NCI-H2029 treated with DMSO at 0.1 percent for 48 hours (cell line): Measurements from ENCODE around the gene TCAIM.

Experiments
- DNase-seq: peaks from one replicate; lab custom pipeline; 2025; lab: John Stamatoyannopoulos, UW

The TCAIM gene, protein sequence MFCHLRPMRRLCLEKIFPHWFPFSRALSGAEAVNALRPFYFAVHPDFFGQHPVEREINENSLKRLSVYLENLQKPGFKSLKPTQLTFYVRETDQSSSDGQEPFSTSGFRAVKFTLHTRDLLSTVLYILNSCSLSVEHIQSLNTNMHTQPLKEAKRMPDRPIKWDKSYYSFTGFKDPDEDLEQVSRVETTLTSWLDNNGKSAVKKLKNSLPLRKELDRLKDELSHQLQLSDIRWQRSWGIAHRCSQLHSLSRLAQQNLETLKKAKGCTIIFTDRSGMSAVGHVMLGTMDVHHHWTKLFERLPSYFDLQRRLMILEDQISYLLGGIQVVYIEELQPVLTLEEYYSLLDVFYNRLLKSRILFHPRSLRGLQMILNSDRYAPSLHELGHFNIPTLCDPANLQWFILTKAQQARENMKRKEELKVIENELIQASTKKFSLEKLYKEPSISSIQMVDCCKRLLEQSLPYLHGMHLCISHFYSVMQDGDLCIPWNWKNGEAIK

DNA sequence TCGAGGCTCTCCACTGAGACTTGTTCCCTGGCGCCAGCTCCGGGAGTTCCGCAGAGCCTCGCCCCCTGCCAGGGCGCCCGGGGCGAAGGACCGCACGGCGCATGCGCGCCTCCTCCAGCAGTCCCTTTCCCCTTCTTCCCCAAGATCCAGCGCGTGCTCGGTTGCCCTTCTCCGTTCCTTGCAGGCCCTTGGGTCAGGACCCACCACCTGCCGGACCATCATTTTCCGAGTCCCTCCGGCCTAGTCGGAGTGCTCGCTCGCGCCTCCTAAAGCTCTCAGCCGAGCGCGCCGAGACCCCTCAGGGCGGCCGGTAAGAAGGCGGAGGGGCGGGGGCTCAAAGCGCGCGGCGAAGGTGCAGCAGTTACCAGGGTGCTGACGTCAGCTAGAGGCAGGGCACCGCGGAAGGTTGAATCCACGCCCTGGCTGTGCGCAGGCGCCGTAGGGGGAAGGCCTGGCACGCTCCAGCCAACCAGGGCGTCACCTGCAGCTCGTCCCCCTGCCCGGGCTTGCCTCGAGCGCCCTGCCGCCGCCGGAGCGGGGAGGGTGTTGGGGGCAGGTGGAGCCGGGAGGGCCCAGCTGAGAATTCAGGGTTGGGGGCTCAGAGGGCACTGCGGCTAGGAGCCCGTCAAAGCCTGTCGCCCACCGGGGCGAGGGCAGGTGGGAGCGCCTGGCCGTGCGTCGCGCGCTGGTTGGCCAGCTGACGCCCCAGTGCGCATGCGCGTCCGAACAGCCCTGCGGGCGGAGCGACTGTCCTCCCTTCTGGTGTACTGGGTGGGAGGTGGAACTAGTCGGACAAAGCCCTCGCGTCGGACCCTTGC lies at the start of gene TCAIM:
Gene TCAIM (plus strand): TSS at position 757 of the 818 bp plus-strand sequence. CDS start 16,017 bp downstream, outside the sequence.
- DNase-seq: peak; percentile 94

DNA sequence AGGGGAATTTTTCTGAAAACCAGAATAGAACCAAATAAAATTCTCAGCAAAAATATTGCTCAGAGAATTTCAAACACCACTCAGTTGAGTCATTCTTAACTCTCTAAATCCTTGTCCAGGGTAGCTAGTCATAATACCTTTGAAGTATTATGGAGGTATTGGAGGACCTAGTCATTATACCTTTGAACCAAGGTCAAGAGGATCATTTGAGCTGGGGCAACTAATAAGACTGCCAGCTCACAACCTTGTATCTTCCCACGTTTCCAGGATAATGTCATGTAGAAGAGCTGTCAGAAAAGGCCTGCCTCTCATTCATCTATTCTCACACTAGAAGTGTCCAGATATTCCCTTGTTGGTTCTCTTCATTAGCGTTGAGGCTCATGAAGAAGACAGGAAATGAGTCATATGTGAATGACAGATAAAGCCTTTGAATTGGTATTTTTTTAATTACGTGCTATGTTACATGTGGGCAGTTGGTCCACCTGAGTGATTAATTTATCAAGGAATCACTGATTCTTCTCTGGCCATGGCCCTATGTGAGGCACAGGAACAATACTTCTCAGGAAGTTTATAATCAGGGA lies 48.6 kb upstream of the TCAIM start:
- DNase-seq: no peak

DNA sequence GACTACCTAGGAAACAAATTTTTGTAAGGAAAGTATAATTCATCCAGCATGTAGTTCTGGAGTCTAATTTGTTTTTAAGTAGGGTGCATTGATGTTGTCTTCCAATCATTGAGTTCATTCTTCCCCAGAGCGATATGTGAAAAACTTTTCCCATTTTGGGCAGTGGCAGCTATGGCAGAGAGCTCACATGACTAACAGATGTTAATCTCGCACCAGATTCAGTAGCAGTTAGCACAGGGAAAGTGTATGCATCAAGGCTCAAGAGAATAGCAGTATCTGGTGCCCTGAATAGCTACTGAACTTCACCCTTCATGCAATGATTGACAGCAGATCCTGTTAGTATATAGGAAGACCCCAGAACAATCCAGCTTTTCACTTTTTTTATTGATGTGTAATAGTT lies 46.3 kb upstream of the TCAIM start:
- DNase-seq: no peak

DNA sequence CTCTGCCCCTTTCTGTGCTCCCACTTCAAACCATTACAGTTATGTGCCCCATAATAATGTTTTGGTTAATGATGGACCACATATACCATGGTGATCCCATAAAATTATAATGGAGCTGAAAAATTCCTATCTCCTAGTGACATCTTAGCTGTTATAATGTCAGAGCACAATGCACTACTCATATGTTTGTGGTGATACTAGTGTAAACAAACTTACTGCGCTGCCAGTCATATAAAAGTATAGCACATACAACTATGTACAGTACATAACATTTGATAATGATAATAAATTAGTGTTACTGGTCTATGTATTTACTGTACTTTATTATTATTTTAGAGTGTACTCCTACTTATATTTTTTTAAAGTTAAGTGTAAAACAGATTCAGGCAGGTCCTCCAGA lies 45.6 kb upstream of the TCAIM start:
- no peak for DNase-seq

DNA sequence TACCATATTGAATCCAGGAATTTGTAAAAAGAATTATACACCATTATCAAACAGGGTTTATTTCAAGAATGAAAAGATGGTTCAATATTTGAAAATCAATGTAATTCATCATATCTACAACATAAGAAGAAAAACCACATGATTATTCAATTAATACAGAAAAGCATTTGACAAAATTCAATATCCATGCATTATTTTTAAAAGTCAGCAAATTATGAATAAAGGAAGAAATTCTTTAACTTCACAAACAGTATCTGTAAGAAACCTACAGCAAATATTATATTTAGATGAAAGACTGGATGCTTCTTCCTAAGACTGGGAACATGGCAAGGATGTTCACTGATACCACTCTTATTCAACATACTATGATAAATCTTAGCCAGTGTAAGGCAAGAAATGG lies 41.3 kb upstream of the TCAIM start:
- DNase-seq: no peak

DNA sequence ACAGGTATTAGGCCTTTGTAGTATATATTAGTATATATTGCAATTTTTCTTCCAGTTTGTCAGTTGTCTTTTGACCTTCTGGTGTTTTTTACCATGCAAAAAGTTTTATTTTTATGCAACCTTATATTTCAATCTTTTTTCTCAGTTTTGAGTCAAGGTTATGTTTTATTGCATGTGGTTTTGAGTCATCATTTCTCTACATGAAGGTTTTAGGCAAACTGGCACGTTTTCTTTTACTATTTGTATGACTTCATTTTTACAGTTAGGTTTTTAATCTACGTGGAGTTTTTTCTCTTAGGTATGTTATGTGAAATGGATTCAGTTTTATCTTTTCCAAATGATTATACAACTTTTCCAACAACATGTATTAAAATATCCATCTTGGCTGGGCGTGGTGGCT lies 36.8 kb upstream of the TCAIM start:
- no peak for DNase-seq

DNA sequence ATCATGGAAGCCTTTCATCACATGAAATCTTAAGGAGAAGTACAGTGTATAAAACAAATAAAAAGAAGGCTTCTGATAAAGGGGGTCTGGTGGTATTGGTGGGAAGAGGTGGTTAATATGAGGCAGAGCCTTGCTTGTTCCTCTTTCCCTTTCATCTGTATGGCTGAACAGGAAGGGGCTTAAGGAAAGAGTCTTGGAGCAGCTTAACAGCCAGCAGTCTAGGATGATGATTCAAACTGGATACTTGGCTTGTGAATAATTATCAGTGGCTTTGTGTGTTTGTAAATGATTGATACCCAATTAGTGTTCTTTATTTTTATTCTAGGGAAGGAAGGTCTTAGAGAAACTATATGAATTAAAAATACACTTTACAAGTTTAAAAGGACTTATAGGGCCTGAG lies 29.1 kb upstream of the TCAIM start:
- no peak for DNase-seq

DNA sequence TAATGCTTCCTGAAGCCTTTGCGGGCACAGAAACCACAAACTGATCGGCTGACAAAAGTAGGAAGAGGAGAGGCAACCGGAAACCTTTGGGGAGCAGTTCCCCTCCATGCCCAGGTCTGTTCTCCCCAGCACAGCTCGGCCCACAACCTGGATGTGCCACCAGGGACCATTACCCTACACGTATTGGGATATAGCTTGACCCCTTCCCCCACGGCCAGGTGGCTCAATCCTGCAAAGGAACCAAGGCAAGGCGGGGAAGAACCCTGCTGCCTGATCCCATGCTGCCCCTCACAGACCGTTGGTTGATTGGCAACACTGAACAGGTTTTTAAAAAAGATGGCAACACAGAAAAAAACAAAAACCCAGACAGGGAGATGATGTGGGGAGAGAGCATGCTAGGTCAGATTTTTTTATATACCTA lies 19.7 kb upstream of the TCAIM start:
- DNase-seq: no peak

DNA sequence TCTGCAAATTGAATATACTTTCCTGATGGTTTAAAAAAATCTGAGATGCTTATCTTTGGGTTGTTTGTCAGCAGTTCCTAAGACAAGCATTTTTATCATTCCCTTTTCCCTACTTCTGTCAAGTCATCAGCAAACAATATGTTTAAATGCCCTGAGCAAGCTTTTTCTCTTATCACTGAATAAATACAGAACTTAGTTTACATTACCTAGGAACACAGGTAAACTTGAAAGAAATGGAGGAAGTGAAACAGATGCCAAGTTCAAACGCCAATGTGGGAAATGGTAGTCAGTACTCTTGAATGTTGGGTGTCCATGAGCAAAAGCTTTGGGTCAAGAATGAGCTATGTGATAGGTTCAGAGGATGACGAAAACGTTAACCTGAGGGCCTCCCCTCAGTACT lies 17.2 kb upstream of the TCAIM start:
- no peak for DNase-seq

DNA sequence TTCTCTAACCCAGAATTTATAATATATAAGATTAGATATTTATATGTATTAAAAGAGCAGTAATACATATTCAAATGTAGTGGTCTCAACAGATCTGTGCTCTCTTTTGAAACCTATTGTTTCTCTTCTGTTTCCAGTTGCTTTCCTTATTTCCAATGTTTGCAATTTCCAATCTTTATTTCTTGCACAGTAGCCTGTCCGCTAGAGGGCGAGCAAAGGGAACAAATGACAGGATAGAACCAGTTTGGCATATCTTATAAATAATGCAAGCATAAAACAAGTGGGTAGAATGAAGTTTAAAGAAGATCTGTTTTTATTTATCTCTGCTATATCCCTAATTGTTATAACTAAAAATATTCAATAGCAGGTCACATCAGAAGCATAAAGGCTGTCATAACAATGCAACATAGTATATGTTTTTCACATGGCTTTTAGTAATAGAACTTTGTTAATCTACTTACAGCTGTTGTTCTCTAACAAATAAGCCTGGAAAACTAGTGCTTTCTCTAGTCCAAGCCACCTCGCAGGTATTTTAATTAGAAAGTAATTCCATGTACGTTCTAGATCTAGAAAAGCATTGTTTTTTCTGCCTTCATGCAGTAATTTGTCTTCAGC lies 15.1 kb upstream of the TCAIM start:
- DNase-seq: peak; percentile 60

DNA sequence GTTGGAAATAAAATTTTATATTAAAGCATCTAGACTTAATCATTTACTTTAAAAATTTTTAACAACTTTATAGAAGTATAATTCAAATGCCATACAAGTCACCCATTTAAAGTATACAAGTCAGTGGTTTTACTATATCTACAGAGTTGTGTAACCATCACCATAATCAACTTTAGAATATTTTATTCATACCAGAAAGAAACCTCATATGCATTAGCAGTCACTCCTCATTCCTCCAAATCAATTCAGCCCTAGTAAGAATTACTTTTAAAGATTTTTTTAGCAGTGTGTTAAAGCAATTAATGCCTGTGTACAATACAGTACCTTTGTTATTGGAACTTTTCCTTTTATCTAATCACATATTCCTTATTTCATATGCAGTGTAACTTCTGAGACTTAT lies 14.0 kb upstream of the TCAIM start:
- DNase-seq: no peak

DNA sequence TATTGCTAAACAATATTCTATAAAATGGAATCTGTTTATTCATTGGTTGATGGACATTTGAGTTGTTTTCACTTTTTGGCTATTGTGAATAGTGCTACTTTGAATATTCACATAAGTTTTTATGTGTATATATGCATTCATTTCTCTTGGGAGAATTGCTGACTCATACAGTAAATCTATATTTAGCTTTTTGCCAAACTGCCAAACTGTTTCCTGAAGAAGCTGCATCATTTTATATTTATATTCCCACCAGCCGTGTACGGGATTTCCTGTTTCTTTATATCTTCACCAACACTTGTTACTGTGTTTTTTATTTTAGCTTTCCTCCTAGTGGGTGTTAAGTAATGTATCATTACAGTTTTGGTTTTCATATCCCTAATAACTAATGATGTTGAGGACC lies 12.5 kb upstream of the TCAIM start:
- DNase-seq: no peak

DNA sequence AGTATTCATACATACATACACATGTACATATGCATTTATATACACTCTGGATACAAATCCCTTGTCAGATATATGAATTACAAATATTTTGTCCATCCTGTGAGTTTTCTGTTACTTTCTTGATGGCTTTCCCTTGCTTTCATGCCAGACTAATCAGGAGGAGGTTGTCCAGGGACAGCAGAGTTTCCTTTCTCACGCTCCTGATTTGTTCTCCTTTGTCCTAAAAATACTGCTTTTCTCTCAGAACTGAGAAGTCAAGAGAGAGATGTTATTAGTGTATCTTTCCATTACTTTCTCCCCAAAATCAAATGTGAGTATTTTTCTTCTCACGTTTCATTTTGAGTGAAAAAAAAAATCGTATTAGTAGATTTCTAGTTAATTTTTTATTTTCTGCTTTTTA lies 12.1 kb upstream of the TCAIM start:
- no peak for DNase-seq

DNA sequence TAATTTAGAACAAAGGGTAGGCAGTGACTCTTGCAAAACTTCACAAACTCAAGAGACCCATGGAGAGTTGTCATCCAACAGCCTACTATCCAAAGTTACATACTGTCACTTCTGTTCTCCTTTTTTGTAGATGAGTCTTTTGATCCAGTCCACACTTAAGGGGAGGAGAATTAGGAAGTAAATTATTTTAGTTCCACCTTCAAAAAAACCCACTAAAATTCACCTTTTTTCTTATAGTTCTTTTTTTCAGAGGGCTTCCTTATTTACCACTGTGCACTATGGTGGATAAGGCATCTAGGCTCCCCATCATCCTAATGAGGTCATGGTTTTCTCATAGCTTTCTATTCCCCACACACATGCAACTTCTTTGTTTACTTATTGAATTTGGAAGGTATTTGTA lies 8.6 kb upstream of the TCAIM start:
- DNase-seq: no peak

DNA sequence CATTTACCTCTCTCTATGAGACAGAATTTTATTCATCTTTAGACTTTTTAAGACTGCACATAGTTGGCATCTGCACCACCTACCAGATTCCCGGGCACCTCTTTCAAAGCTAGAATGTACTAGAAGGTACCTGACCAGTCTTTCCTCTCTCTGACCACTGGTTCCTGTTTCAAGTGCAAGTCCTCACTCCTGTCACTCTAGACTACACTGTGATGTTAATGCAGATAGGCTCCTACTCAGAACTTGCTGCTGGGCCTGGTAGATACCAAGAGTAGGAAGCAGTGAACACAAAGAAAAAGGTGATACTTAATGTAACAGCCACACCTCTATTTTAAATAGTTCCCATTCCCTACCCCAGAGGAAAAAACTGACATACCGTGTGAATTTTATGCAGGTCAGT lies 8.1 kb upstream of the TCAIM start:
- no peak for DNase-seq

DNA sequence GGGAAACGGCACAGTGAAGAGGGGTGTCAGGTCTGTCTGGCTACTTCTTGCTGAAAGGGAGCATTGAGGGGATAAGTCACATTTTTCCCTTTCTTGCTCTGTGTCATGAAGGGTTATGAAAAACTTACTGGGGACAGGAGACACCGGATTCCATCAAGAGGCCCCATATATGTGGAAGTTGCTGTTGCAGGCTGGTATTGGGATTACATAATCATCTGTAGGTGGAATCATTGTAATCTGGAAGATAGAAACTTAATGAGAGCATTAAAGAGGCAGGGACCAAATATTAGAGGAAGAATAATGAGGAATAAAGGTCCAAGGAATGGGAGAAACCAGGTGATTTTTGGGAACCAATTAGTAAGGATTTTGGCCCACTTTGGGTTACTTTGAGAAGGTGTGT lies 4.2 kb upstream of the TCAIM start:
- DNase-seq: no peak

DNA sequence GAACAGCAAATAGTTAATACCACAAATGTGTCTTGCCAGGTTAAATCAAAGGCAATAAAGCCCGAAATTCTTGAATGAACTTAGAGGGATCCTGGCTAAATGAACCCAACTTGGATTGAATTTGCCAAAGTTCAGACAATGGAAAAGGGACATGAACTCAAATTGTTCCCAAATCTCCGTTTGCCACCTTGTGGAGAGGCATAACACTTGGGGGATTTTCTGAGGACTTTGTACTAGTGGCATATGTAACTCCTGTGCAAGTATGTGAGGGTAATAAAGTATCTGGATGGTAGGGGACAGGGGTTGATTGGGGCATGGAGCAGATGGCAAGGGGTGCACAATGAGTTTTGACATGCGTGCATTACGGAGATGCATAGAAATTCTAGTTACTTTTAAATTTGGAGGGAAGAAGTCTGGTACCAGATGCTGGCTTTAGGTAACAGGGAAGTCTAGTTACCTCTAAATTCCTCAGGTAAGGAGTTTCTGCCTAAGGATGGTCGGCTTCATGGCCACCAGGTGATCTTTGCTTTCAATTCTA lies 1.2 kb upstream of the TCAIM start:
- no peak for DNase-seq

DNA sequence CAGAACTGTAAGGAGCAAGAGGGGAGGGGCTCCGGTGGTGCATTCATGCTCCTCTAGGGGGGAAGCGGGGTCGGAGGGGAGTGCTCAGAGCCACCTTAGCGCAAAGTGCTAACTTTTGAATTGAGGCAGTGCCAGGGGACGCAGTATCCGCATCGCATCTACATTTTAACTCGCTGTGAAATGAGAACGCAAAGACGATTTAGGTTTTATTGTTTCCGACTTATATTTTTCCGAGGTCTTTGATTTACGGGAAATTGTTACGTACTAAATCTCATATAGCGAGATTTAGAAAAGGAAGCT lies 212 bp downstream of the TCAIM start:
- no peak for DNase-seq

DNA sequence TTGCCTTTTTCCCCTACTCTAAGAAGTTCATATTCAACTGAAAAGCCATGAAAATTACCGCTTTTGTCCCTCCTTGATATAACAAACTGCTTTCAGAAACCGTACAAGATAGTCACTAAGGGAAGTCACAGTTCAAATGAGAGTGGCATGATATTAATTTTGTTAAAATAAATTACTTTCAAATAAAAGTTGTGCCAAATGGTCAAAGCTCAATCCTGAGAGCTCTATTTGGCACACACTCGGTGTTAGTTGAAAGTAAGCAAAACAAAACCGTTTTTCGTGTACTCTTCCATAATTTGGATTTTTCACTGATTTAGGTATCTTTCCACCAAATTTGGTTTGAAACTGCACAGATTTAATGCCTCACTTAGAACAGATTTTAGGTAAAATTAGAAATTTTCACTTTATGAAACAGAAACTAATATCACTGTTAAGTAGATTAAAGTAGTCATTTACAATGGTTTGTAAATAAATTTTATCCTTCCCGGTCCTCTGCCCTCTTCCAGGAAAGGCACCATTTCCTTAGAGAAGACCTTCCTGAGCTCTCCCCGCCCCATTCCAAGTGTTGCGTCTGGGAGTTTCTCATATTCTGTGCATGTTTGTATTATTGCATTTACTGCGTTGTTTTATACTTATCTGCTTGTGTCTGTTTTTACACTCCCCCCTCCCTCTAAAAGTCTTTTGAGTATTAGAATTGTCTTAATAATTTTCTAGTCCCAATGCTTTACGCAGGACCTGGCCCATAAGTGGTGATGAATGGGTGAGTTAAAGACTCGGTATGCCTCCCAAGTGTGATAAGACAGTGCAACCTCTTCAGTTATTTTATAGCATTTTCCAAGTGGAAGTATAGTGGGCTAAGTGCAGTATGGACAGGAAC lies 853 bp downstream of the TCAIM start:
- DNase-seq: no peak

DNA sequence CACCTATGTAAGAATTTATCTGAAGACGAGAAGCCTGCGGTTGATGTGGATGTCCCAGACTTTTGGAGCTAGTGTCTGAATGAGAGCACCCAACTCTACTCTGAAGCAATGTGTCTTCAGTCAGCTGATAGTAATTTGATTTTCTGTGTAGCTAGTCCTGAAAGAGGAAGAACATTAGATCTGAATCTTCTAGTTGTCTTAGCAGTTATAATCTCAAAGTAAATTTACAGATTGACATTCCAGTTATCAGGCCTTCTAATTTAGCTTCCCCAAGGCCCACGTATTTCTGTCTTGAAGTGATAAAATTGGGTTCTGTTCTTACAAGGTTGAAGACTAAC lies 1.5 kb downstream of the TCAIM start:
- DNase-seq: no peak

DNA sequence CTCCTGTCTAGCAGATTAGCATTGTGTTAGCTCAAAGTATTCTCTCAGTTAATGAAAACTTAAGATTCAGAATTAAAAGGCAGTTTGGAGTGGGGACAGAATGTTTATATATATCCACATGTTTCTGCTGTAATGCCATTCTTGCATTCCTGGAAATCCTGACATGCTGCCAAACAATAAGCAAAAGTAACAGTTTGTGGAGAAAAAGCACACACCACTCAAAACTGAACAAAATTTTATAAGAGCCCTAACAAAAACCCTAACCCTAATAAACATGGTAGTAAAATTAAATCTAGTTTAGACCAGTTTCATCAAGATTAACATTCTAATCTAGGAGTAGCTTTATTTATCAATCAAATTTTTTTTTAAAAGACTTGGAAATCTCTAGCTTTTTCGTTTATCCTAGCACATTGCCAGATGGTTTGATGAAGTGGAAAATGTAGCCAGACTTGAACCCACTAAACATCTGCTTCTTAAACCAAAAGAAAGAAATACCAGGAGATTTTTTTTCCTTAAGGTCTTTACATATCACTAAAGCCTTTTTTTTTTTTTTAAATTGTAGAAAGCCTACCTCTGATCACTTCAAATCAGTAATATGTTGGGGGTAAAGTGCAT lies 3.7 kb downstream of the TCAIM start:
- no peak for DNase-seq
